Activated CD8-positive, alpha-beta T cell treated with anti-CD3 and anti-CD28 coated beads for 36 hours (primary cell): ENCODE data around the gene LOXL4. TPM values are rescaled to one million over a fixed set of nuclear protein-coding genes. Genes with fewer than 3 reads are reported as not detected.

Source experiments
- ATAC-seq: fragments of 200-7000 bp; cut with Tn5 transposase; one replicate; pipeline ENCODE4 v1.10.0; 2021; ENCODE audit warnings: mild to moderate bottlenecking, moderate library complexity
- CTCF ChIA-PET: fragments of 350-600 bp; sonication (Branson Sonifier 250); formaldehyde crosslinking; loops from one replicate; lab custom pipeline; 2021; ENCODE audit warnings: antibody characterized with exemption; lab: Charles Lee
- POLR2A ChIA-PET: fragments of 350-600 bp; sonication (Branson Sonifier 250); formaldehyde crosslinking; loops from one replicate; lab custom pipeline; 2021; ENCODE audit warnings: antibody characterized with exemption; lab: Charles Lee
- DNase-seq: peaks from one replicate; pipeline ENCODE4 v3.0.0-alpha.2; 2020
- H3K27ac Mint-ChIP-seq: one replicate; pipeline ENCODE4 v1.8.0; 2021; ENCODE audit warnings: mild to moderate bottlenecking, mixed read lengths
- H3K27me3 Mint-ChIP-seq: one replicate; pipeline ENCODE4 v1.8.0; 2021; ENCODE audit warnings: mixed read lengths
- H3K36me3 Mint-ChIP-seq: one replicate; pipeline ENCODE4 v1.8.0; 2021; ENCODE audit warnings: low read depth, mixed read lengths
- H3K4me1 Mint-ChIP-seq: one replicate; pipeline ENCODE4 v1.8.0; 2021; ENCODE audit warnings: low read depth, mixed read lengths
- H3K4me3 Mint-ChIP-seq: one replicate; pipeline ENCODE4 v1.8.0; 2021; ENCODE audit warnings: mild to moderate bottlenecking, moderate library complexity, mixed read lengths
- H3K9me3 Mint-ChIP-seq: one replicate; pipeline ENCODE4 v1.8.0; 2021; ENCODE audit warnings: mixed read lengths
- CTCF ChIP-seq: fragments of 200-600 bp; IDR thresholded peaks from one replicate; pipeline ENCODE4 v1.8.0; 2022; ENCODE audit warnings: antibody characterized with exemption, mild to moderate bottlenecking
- intact Hi-C: fragments of 100-400 bp; cut with micrococcal nuclease; formaldehyde crosslinking; loops from one replicate; pipeline ENCODE4 v1.10.0; 2022
- total RNA-seq, 2 experiments: library from RNA; stranded (reverse); gene quantifications; one replicate each; pipeline ENCODE4 v1.2.3, GENCODE V29; 2021

The LOXL4 gene
- total RNA-seq, 2 experiments from 2014 or later = not detected

- intact Hi-C loops = no loop called here
- ChIA-PET CTCF (no interaction called here), POLR2A (no interaction called here)
- Mint-ChIP-seq H3K27ac (no peak overlapping the region), H3K9me3 (no peaks in the 10 kb centered on the region), H3K4me3 (no peak overlapping the region), H3K4me1 (peaks cover 1% of the 10 kb centered on the region), H3K27me3 (no peaks in the 10 kb centered on the region), H3K36me3 (peaks cover 21% of the 10 kb centered on the region)
- ATAC-seq = no peak
- TF ChIP-seq CTCF = no peak
- no peak for DNase-seq
Measured at GRCh38 chr10:98248018-98248417, 20.0 kb downstream of the LOXL4 start.

GRCh38 chr10:98246911-98247805 is 20.8 kb downstream of the LOXL4 start:
- ChIA-PET CTCF (interaction anchor here (1.0 kb wide), 2 partner anchors 76 to 165 kb away, joined by 3 read pairs; no protein-coding TSS in a partner anchor), POLR2A (no interaction called here)
- Mint-ChIP-seq H3K4me3 (no peak overlapping the region), H3K9me3 (no peaks in the 10 kb centered on the region), H3K36me3 (peaks cover 25% of the 10 kb centered on the region), H3K27ac (no peak overlapping the region), H3K4me1 (peaks cover 1% of the 10 kb centered on the region), H3K27me3 (no peaks in the 10 kb centered on the region)
- intact Hi-C loops = no loop called here
- ATAC-seq (no peak), DNase-seq (no peak)
- TF ChIP-seq CTCF = no peak

GRCh38 chr10:98244586-98244985 is 23.4 kb downstream of the LOXL4 start:
- DNase-seq = no peak

GRCh38 chr10:98244141-98244540 is 23.9 kb downstream of the LOXL4 start:
- intact Hi-C loops = no loop called here
- no peak for ATAC-seq
- POLR2A ChIA-PET = no interaction called here
- Mint-ChIP-seq H3K4me1 (peaks cover 1% of the 10 kb centered on the region), H3K27ac (no peak overlapping the region), H3K9me3 (no peaks in the 10 kb centered on the region), H3K27me3 (no peaks in the 10 kb centered on the region), H3K4me3 (no peak overlapping the region), H3K36me3 (peaks cover 28% of the 10 kb centered on the region)
- DNase-seq = no peak
- CTCF ChIA-PET = interaction anchor here (2.2 kb wide), 1 partner anchor 73 kb away, joined by 6 read pairs; no protein-coding TSS in a partner anchor
- TF ChIP-seq CTCF = no peak

More at GRCh38 chr10:98244586-98244985, 23.4 kb downstream of the LOXL4 start:
- ChIA-PET POLR2A (no interaction called here), CTCF (interaction anchor here (2.2 kb wide), 1 partner anchor 73 kb away, joined by 6 read pairs; no protein-coding TSS in a partner anchor)
- Mint-ChIP-seq H3K4me1 (peaks cover 1% of the 10 kb centered on the region), H3K36me3 (peaks cover 26% of the 10 kb centered on the region), H3K9me3 (no peaks in the 10 kb centered on the region), H3K27ac (no peak overlapping the region), H3K4me3 (no peak overlapping the region), H3K27me3 (no peaks in the 10 kb centered on the region)
- intact Hi-C loops = no loop called here
- ATAC-seq = no peak
- no peak for TF ChIP-seq CTCF

GRCh38 chr10:98242823-98243222 is 25.2 kb downstream of the LOXL4 start:
- Mint-ChIP-seq H3K36me3 (peaks cover 24% of the 10 kb centered on the region), H3K9me3 (no peaks in the 10 kb centered on the region), H3K27me3 (no peaks in the 10 kb centered on the region), H3K27ac (no peak overlapping the region), H3K4me3 (no peak overlapping the region), H3K4me1 (peaks cover 1% of the 10 kb centered on the region)
- TF ChIP-seq CTCF = no peak
- DNase-seq = no peak
- CTCF ChIA-PET = no interaction called here
- intact Hi-C loops = no loop called here
- ATAC-seq = no peak
- POLR2A ChIA-PET = no interaction called here
